GM19463 (cell line): ENCODE results near the gene HINFP.
"Not testable (repeated sequence)": the region's sequence is repeated elsewhere in the genome, so short reads cannot be mapped to it uniquely, and the experiment has no call there.

Experiments used
- ATAC-seq: cut with Tn5 transposase; IDR thresholded peaks from one replicate; pipeline ENCODE4 v1.9.1; 2021; ENCODE audit warnings: mild to moderate bottlenecking, moderate library complexity; ENCODE audit not compliant: unreplicated experiment

HINFP gene

DNA sequence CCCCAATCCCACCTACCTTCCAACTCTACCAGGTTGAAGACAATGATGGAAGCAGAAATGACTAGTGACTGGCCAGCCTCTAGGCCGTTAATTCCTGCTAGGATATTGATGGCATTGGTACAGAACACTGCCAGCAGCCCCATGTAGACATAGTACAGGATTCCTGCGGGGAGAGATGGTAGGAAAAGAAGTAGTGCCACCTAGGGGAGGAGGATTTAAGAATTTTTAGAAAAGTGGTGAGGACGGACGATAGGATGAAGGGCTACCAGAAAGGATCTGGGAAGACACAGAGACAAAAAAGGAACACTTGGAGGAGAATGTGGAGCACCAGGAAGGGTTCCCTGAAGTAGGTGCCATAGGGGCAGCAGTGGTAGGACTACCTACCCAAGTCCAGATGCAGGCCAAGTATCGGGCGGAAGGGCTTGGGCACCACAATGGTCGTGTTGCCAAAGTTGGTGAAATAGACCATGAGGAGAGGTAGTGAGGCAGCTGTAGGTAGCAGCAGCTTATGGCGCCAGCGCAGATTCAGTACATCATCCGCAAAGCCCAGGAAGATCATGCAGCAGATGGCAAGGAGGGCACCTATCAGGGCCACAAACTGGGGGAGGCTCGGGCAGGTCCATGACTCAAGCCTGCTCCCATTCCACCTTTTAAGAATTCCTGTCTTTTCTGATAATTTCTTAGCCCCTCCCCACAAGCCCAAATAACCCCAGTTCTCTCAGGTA, 21.0 kb upstream of the HINFP start:
- no peak for ATAC-seq

DNA sequence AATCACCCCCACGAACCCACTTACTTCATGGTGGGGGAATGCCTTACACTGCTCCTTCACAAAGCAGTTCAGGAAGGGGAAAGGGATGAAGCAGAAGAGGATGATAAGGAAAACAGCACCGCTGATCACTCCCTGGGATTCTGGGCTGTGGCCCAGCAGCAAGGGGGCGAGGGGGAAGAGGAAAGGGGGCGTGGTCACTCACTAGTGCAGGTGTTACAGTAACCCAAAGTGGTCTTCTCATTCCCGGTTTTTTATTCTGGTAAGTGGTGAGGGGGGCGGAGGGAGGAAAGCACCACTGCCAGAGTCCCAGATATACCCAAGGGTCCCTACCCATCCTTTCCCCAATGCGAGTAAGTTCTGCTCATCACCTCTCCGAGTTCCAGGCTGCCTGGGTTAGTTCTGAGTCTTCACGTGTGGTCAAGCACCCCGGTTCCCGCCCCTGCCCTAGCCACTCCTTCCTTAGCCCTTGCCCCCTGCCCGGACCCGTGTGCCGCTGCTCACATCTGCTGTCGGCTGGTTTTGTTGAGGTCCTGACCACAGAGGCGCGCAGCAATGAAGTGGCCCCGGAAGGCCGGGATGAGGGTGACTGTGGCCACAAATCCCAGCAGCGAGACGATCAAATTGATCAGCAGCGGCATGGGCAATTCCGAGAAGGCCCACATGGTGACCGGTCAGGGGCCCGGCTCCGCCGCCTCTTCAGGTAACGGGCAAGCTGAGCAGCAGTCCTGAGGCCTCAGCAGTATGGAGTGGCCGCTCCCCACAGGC, 20.2 kb upstream of the HINFP start:
- peak; percentile 14 for ATAC-seq

DNA sequence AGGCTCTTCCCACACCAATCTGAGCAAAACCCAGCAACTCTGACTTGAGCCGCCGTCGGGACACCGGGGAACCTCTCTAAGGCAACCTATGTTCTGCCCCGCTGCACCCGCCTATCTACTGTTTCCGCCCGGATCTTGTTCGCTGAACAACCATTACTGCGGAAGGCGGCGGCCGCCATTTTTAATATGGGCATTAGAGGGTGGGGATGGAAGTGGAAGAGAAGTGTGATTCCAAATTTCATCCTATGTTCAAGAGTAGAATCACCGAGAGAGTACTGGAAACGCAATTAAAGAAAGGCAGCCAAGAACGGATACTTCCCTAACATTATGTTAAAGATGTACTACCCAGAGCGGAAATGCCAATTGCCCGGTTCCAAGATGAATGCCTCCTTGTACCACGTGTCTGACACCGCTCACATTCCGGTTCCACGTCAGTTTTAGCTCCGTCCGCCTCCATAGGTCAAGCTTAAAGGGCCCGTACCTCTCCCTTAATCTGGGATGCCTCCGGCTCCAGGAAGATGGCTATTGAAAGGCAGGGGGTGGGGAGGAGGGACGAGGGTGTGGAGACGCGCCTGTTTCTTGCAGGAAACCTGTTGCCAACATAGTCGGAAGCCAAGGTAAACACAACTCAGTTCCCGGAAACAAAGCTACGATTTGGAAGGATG, 19.5 kb upstream of the HINFP start, which contains the start of gene DPAGT1:
TSS of gene DPAGT1 (minus strand) at position 95 of the 665 bp plus-strand sequence. CDS start 198 bp downstream, outside the sequence.
- peak; percentile 86 for ATAC-seq

DNA sequence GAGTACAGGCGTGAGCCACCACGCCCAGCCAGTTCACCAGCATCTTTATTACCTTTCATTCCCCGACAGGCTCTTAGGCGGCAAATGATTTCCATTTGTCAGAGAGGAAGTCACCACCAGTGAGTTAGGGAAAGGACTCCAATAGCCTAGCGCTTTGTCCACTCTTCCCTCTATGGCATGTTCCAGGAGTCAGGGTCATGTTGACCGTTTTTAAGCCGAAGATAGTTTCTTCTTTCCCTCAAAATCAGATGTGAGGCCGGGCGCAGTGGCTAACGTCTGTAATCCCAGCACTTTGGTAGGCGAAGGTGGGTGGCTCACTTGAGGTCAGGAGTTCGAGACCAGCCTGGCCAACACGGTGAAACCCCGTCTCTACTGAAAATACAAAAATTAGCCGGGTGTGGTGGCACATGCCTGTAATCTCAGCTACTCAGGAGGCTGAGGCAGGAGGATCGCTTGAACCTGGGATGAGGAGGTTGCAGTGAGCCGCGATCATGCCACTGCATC, 18.2 kb upstream of the HINFP start:
- not testable (repeated sequence) for ATAC-seq

DNA sequence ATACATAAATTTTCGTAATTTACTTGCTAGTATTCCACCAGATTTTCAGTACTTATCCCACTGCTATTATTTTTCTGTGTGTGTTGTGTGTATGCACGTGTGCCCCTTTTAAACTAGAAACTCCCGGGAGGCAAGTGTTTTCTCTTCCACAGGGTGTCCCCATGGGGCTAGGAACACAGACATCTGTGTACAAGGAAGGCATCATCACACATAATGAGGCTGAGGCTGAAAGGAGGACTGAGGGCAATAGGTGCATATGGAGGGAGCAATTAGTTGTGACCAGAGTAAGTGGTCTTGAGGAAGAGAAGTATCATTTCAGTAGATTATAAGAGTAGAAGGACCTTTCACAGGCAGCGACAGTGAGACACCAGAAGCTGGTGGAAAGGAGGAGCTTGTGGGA, 17.6 kb upstream of the HINFP start:
- no peak for ATAC-seq

DNA sequence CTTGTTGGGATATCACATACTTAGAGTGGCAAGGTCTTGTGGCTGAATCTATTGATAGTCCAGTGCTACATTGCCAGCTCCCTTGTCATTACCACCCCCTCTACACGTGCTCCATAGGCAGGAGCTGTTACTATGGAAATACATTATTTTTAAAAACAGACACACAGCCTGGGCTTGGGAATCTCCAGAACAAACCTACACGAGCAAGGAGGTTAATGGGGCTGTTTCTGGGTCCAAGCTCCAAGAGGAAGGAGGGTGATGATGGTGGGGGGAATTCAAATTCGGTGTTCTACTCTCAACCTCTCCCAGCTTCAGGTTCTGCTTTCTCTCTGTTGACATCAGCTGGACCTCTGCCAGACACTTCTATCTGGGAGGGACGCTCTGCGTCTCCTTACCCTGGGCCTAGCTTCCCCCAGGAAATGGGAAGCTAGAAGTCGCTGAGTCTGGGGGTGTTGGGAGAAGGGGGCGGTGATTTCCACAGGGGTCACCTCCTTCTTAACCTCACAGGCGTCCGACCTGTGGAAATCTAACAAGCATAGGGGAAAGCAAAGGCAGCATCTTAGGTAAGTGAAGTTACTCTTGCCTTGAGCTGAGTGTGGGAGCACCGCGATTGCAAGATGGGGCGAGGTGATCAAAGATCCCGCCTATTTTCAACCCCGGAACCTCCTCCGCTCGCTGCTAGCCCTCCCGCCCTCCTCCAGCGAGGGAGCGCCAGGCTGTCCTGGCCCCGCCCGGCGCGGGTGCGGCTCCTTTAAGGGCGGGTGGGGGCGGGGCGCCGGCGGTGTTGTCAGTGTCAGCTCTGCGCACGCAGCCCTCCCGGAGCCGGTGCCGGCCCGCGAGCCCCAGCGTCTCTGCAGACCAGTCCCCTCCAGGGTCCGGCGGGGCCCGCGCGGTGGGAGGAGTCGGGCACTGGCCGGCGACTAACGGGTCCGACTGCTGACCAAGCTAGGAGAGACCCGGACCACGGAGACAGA, 14.5 kb upstream of the HINFP start, which contains the start of gene C2CD2L:
TSS of gene C2CD2L (plus strand) at position 781 of the 974 bp plus-strand sequence. CDS start 398 bp downstream, outside the sequence.
- ATAC-seq: peak; percentile 79

DNA sequence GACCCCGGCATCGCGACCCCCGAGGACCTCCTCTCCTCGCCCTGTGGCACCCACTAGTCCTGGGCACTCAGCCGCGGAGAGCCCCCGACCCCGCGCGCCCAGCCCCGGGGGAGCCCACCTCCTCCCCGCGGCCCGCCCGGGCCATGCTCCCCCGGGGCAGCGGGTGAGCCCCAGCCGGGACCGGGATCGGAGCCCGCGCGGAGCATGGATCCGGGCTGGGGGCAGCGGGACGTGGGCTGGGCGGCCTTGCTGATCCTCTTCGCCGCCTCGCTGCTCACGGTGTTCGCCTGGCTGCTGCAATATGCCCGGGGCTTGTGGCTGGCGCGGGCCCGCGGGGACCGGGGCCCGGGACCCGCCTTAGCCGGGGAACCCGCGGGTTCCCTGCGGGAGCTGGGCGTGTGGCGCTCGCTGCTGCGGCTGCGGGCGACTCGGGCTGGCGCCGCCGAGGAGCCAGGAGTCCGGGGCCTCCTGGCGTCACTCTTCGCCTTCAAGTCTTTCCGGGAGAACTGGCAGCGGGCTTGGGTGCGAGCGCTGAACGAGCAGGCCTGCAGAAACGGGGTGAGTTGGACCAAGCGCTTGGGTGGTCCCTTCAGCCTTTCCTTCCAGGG, 13.7 kb upstream of the HINFP start:
- ATAC-seq: peak; percentile 23

DNA sequence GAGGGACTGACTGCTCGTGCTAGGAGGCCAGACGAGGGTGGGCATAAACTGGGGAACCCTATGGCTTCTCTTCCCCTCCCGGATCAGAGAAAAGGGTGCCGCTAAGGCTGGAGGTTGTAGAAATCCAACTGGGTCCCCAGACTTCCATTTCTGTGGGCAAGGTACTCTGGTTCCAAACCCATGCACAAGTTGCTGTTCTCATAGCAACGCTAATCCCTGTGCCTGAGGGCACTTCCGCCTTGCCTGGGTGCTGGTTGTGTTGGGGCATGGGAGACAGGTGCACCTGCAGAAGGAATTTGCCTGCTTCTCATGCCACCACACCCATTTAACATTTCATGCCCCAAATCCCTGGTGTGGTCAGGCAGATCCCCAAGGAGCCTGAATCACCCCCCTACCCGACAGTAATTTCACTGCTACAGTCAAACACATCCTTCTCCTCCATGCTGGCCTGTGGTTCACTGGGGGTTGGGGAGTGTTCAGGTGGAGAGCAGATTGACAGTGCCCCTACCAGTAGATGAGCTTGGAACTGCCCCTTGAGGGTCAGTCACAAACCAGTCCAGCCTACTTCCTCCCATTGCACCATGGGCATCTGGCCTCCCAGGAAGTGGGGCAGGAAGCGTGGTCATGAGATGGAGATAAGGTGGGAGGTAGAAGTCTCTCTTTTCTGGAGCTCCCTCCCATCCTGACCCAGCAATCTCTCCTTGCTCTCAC, 13.1 kb upstream of the HINFP start:
- peak; percentile 8 for ATAC-seq

DNA sequence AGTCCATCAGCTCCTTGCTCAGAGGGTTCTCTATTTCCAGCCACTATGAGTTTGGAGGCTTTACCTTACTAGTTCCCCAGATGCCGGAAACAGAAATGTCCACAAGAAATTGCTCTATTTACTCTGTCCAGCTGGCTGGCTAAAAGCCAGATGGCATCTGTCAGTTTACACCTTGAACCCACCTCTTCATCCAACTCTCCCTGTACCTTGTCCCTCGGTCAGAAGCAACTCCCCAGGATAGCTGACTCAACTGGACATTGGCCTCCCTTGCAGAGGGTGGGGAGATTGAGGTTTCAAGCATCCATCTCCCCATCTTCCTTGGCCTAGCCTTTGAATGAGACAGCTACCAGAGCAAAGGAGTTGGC, 12.5 kb upstream of the HINFP start:
- ATAC-seq: no peak

DNA sequence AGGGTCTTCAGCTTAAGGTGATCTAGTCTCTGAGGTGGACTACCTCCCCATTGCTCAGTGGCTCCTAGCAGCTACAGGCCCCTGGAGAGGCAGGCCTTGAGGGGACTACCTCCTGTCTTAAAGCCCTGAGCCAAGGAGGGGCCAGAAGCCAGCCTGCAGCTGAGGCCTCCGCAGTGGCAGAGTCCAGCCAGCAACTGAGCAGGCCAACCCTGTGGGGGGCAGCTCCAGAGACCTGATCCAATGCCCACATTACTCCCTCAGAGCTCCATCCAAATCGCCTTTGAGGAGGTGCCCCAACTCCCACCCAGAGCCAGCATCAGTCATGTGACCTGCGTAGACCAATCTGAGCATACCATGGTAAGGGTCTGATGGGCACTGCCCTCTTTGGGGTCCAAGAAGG, 11.5 kb upstream of the HINFP start:
- ATAC-seq: no peak

DNA sequence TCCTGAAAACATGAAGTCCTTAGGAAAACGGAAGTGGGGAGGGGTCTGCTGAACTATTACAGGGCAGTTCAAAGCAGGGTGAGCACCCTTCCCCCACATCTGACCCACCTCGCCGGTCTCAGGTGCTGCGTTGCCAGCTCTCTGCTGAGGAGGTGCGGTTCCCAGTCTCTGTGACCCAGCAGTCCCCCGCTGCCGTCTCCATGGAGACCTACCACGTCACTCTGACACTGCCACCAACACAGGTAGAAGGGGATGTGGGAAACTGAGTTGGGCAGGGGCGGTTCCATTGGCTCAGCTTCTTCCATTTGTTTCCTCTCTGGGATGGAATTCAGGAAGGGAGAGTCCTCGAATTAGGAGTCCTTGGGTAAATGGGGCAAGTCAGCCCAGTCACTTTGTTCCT, 10.9 kb upstream of the HINFP start:
- no peak for ATAC-seq

DNA sequence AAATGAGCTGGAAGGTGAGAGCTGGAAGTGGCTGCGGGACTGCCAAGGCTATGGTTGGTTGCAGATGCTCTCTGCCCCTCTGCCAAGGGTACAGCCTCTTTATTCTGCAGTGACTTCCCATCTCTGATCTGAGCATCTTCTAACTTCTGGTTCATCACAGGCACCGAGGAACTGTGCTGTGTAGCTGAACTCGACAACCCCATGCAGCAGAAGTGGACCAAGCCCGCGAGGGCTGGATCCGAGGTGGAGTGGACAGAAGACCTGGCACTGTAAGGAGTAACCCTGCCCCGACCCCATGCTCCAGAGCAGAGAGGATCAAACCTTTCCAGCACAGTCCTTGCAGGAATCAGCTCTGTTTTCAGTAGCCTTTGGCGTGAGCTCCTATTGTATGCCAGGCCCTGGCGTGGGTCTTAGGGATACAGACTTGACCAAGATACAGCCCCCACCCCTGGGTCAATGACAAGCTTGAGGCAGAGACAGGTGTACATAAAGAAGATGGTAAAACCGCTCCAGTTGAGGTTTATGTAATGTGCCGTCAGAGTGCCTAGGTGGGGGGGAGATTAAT, 9.9 kb upstream of the HINFP start:
- ATAC-seq: no peak

DNA sequence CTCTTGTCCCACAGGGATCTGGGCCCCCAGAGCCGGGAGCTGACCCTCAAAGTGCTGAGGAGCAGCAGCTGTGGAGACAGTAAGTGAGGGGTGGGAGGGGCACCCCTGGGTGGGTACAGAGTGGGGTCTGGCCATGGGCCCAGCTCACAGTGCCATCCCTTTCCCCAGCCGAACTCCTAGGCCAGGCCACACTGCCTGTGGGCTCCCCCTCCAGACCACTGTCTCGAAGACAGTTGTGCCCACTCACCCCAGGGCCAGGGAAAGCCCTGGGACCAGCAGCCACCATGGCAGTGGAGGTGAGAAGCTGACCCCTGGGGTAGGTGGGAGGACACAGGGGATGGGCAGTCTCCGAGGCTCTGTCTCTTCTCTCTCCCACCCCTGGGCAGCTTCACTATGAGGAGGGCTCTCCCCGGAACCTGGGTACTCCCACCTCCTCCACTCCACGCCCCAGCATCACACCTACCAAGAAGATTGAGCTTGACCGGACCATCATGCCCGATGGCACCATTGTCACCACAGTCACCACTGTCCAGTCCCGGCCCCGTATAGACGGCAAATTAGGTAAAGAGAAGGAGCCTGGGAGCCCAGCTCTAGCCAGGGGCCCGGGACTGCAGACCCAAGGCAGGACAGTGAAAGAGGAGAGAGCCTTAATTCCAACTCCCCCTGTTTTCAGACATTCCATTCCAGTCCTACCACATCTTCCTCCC, 8.9 kb upstream of the HINFP start:
- ATAC-seq: no peak

DNA sequence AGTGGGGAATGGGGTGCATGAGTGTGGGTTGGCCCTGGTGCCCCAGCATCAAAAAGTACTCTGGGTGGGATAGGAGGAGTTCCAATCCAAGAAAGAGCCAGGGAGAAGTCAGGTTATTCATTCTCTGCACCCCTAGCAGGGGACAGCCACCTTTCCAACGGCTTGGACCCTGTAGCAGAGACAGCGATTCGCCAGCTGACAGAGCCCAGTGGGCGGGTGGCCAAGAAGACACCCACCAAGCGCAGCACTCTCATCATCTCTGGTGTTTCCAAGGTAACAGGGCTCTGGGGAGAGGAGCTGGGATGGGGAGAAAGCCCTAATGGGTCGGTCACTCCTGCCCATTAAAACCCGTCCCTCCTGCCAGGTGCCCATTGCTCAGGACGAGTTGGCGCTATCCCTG, 7.7 kb upstream of the HINFP start:
- ATAC-seq: no peak

DNA sequence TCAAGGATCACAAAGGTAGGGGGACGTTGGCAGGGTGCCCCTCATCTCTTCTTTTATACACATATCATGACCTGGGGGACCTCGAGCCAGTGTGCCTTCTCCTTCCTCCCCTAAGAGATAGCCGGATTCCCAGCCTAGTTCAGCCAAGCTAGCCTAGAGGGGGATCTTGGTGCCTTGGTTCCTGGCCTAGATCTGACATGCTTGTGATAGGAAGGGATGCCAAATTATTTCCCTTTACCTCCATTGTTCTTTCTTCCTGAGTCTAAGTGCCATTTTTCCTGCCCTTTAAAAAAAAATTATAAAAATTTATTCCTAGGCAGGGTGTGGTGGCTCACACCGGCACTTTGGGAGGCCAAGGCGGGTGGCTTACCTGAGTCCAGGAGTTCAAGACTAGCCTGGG, 7.0 kb upstream of the HINFP start:
- no peak for ATAC-seq

DNA sequence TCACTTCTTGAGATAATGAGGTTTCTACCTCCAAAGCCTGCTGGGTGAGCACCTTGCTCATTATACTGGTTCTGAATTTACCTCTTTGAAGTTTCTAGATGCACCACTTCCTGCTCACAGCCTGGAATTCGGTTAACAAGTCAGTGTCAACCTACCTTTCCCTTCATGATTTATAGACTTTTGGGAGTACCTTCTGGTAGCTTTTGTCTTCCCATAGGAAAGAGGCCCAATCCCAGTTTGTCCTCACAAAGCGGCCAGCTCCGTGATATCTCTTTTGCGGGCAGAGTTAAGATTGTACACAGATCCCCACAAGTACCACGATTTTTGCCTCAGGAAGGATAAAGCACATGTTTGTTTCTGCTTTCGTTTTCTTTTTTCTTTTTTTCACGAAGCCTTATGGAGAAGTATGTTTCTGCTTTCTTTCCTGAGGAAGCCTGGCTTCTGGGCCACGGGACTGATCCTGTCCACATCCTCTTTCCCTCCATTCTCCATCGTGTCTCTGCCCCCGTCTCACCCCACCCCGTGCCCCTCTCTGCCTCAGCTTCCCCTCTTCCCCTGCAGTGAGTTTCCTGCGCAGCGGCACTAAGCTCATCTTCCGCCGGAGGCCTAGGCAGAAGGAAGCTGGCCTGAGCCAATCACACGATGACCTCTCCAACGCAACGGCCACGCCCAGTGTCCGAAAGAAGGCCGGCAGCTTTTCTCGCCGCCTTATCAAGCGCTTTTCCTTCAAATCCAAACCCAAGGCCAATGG, 5.7 kb upstream of the HINFP start:
- no peak for ATAC-seq

DNA sequence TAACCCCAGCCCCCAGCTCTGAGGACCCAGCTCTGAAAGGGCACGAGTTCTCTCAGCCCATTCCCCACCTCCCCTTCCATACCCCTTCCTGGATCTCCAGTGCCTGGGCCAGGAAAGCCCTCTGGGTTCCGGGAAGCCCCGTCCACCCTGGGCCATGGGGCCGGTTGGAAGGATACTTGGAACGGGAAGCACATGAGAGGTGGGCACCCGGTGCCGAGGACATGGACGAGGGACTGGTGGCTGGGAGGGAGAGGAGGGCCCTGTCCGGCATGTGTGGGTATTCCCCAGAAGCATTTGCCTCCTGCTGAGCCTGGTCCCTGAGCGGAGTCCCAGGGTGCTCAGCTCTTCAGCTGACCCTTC, 5.2 kb upstream of the HINFP start:
- ATAC-seq: no peak

DNA sequence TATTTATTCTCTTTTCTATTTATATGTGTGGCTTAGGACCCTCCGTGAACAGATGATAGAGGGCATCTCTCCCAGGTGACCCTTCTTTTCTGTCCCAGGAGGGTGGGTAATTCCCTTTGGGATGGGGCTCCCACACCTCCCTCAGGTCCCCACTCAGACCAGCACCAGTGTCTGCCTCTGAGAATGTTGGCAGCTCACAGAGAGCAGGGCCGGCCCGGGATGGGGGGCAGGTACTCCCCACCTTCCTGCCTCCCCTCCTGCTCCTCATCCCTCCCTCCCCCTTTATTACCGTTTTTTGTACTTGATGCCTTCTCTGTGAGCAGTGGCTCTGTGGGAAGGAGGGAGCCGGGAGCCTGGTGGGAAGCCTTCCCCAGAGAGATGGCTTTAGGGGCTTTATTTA, 4.8 kb upstream of the HINFP start:
- ATAC-seq: no peak
